NCI-H226 (cell line): ENCODE measurements around the gene WIPF3.
"Not testable (repeated sequence)": the region's sequence is repeated elsewhere in the genome, so short reads cannot be mapped to it uniquely, and the experiment has no call there.

Source experiments
- DNase-seq: peaks from one replicate; pipeline ENCODE4 v3.0.0-alpha.2; 2015

Gene WIPF3

GRCh38 chr7:29882481-29882880 lies 76.2 kb downstream of the WIPF3 start:
- DNase-seq: no peak

- DNase-seq: no peak
Measured at GRCh38 chr7:29883462-29884398, 77.4 kb downstream of the WIPF3 start.

- DNase-seq: no peak
Measured at GRCh38 chr7:29884399-29885272, 78.3 kb downstream of the WIPF3 start.

GRCh38 chr7:29885626-29886025 lies 79.3 kb downstream of the WIPF3 start:
- DNase-seq: no peak

- DNase-seq: no peak
Measured at GRCh38 chr7:29886827-29887226, 80.5 kb downstream of the WIPF3 start.

- DNase-seq: no peak
Measured at GRCh38 chr7:29888006-29888405, 81.7 kb downstream of the WIPF3 start.

- DNase-seq: no peak
Measured at GRCh38 chr7:29889288-29889687, 83.0 kb downstream of the WIPF3 start.

GRCh38 chr7:29890251-29890650 lies 83.9 kb downstream of the WIPF3 start:
- DNase-seq: no peak

GRCh38 chr7:29890786-29891185 lies 84.5 kb downstream of the WIPF3 start:
- DNase-seq: not testable (repeated sequence)

GRCh38 chr7:29891766-29892165 lies 85.5 kb downstream of the WIPF3 start:
- DNase-seq: no peak

GRCh38 chr7:29892231-29892630 lies 85.9 kb downstream of the WIPF3 start:
- no peak for DNase-seq

GRCh38 chr7:29893351-29893965 lies 87.2 kb downstream of the WIPF3 start:
- no peak for DNase-seq

GRCh38 chr7:29894256-29894655 lies 87.9 kb downstream of the WIPF3 start:
- DNase-seq: no peak

GRCh38 chr7:29895559-29895958 lies 89.3 kb downstream of the WIPF3 start:
- DNase-seq: no peak

- DNase-seq: peak; percentile 50
Measured at GRCh38 chr7:29896685-29897411, 90.5 kb downstream of the WIPF3 start.

GRCh38 chr7:29898301-29898700 lies 92.0 kb downstream of the WIPF3 start:
- DNase-seq: peak; percentile 55

- DNase-seq: no peak
Measured at GRCh38 chr7:29900745-29901144, 94.4 kb downstream of the WIPF3 start.

GRCh38 chr7:29906200-29907022 lies 100.1 kb downstream of the WIPF3 start:
- DNase-seq: no peak

- DNase-seq: no peak
Measured at GRCh38 chr7:29914180-29914579, 107.9 kb downstream of the WIPF3 start.

GRCh38 chr7:29915481-29916215 lies 109.3 kb downstream of the WIPF3 start:
- DNase-seq: no peak

- DNase-seq: no peak
Measured at GRCh38 chr7:29917641-29918040, 111.3 kb downstream of the WIPF3 start.
